Cerebellar nuclear complex (tissue), 1 donor: ENCODE data around the gene APOL1.

ENCODE experiments used
- DNase-seq, 2 experiments: peaks; one replicate each; lab custom pipeline; 2025; lab: John Stamatoyannopoulos, UW

The APOL1 gene

DNA sequence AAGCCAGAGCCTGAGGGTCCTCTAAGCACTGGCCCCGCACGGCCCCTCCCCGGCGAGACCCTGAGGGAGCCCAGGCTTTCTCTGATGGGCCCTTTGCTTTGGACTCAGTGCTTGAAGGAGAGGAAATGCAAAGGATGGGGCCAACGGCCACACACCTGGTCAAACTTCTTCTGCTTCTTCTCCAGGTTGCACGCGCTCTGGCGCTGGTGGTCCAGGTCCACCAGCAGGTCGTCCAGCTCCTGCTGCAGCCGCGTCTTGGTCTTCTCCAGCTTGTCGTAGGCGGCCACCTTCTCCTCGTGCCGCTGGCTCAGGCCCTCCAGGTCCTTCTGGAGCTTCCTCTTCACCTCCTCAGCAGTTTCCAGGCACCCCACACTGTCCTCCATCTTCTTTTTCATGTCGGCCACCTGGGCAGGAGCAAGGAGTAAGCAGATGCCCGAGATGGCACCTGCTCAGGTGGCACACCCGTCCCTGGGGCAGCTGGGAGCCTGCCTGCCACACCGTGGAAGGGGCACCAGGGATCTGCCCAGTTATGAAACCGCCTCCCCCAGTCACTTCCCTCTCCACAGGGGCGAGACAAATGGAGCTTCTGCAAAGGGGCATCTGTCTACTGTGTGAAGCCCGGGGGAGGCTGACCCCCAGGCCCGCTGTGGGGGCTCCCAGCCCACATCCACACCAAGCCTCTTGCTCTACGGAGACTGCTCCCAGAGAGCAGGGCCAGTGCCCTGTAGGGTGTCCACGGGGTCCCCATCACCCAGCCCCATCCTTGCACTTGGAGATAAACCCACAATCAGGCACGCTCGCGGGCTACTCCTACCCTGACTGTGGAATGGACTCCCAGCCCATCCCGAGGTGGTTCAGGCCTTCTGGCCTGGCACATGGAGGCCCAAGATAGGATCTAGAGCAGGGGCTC lies 39.2 kb downstream of the APOL1 start:
- no peak for DNase-seq

GRCh38 chr22:36292823-36293530 lies 40.0 kb downstream of the APOL1 start:
- no peak for DNase-seq

GRCh38 chr22:36293606-36294292 lies 40.8 kb downstream of the APOL1 start:
- no peak for DNase-seq

- DNase-seq = no peak
Measured at GRCh38 chr22:36294293-36294620, 41.3 kb downstream of the APOL1 start.

DNA sequence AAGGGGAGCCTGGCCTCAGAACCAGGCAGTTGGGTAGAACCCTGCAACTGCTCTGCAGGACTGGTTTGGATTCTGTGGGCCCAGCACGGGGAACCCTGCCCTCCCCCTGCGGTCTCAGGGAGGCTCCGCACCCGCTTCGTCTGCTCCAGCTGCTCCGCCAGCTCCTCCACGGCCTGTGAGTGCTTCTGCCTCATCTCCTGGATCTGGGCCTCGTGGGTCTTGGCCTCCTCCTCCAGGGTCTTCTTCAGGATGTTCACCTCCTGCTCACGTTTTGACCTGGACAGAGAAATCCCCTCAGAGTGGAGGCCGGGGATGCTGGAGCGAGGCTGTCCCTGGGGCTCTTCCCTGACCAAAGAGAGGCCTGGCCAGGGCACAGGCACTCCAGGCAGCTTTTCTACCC lies 41.9 kb downstream of the APOL1 start:
- DNase-seq = no peak

- no peak for DNase-seq
Measured at GRCh38 chr22:36295247-36295646, 42.3 kb downstream of the APOL1 start.

GRCh38 chr22:36296690-36297089 lies 43.8 kb downstream of the APOL1 start:
- no peak for DNase-seq

DNA sequence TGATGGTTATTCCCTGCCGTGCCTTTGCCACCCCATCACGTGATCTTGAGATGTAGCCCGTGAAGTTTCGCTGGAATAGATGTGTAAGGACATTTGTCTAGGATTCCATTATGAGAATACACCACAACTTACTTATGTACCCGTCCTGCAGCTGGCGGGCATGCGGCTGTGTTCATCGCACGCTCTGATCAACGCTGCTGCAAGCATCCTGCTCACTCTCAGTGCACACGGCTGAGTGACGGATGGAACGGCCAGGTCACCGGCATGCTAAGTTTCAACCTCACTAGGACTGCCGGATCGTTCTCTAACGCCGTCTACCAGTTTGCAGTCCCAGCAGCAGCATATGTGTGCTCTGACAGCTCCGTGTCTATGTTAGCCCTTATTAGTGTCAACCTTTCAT lies 44.6 kb downstream of the APOL1 start:
- no peak for DNase-seq

DNA sequence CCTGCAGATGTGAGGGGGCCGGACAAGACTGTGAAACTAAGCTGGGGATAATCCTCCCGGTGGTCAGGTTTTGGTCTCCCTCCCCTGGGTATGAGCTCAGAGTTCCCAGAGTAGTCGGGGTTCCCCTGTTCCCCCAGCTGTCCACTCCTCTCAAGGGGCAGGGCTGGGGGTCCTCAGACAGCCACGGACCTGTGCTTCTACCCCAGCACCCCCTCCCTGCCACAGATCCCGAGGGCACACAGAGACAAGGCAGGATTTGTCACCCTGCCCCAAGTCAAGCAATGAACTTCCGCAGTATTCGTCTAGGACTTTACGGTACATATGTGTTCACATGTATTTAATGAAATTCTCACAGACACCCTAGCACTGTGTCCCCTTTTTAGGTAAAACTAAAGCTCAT lies 45.2 kb downstream of the APOL1 start:
- DNase-seq = no peak

DNA sequence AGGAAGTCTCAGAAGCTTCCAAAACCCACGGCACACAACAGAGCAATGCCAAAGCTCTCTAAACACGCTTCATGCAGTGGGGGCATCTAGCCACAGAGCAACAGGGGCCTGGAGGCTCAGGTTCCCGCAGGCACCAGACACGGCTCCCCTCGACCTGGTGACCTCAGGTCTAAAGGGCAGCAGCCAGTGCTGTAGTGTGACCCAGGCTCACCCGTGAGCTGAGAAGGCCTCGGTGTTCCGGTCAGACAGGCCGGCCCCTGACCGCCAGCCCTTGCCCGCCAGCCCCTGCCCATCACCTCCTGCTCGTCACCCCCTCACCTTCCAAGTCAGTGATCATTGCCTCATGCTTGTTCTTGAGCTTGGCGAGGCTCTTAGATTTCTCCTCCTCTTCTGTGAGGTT lies 45.7 kb downstream of the APOL1 start:
- DNase-seq = no peak

- no peak for DNase-seq
Measured at GRCh38 chr22:36299295-36299694, 46.4 kb downstream of the APOL1 start.

DNA sequence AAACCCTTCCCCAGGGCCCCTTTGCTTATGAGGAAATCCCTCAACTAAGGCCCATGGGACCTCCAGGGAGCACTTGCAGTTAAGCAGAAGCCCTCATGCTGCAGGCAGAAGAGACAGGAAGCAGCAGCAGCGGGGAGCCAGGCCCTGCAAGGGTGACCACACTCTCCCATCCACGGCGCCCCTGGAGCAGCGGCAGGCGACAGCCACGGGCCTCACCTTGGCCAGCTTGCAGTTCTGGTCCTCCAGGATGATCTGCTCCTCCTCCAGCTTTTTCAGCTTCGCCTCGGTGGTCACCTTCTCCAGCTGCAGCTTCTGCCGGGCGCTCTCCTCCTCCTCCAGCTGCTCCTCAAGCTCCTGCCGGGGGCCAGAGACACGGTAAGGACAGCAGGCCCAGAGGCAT lies 47.0 kb downstream of the APOL1 start:
- no peak for DNase-seq

GRCh38 chr22:36300396-36301212 lies 47.7 kb downstream of the APOL1 start:
- no peak for DNase-seq

DNA sequence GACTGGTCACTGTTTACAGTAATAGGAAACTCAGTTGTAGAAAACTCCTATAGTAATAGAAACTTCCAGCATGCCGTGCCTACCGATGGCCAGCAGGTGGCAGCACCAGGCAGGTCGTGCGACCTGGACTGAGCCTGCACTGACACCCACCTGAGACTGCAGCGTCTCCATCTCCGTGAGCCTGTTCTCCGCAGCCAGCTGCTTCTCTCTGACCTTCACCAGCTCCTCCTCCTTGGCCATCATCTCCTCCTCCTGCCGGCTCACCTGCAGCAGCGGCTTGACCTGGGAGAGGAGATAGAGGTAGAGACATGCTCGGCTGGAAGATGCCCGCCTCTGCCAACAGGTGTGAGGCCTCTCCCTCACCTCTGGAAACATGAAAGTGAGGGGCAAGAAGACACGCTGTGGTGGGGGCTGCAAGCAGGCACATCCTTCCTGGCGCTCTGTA lies 48.5 kb downstream of the APOL1 start:
- peak in 1 of 2 experiments; percentile 32 for DNase-seq

DNA sequence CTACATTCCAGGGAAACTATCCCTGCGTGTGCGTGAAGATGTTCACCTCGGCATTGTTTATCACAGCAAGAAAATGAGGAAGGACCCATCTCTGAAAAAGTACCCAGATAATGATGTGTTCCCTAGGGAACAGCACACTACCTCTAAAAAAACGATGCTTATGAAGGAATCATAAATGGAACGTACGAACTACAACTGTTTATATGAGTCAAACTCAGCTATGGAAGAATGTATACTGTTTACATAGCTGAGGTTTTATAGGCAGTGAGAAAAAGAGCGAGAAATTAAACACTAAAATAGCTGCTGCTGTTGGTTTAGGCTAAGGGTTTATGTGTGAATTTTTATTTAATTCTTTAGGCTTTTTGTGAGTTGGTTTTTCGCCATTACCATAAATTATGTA lies 48.9 kb downstream of the APOL1 start:
- no peak for DNase-seq

DNA sequence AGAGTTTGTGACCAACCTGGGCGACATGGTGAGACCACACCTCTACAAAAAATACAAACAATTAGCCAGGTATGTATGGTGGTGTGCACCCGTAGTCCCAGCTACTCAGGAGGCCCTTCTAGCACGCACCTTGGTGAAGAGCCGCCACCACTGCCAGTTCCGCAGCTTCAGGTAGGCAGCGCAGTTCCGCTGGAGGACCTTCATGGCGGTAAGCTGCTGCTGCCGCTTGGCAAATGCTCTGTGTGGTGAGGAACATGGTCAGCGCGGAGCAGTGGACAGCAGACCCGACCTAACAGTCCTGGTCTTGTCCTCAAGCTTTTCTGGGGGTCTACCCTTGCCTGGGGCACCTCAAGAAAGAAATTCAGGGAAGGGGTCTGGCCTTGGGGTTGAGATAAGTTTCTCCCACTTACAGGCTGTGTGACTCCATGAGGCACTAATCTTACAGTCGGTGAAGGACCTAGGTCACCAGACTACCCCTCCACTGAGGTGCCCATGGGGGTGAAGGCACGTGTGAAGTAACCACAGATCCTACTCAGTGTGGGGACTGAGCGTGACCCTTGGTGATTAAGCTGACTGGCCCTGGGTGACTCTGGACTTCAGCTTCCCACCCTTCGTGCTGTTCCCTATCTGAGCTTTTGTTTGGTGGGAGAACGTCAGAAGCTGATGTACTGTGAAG lies 49.6 kb downstream of the APOL1 start:
- no peak for DNase-seq

DNA sequence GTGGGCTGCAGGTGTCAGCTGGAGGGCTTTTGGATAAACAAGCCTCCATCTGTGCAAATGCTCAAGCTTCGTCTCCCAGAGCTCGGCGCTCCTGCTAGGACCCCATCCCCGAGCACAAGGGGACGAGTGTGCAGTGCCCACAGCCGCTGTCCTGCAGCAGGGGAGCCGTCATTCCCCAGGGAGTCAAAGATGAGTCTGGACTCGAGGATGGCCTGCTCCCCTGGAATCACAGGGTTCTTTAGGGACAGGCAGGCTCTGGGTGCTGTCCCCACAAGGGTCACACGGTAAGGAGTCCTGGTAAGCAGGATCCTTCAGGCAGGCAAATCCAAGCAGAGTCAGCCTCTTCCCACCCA lies 50.2 kb downstream of the APOL1 start:
- no peak for DNase-seq

- no peak for DNase-seq
Measured at GRCh38 chr22:36303874-36304273, 50.9 kb downstream of the APOL1 start.

DNA sequence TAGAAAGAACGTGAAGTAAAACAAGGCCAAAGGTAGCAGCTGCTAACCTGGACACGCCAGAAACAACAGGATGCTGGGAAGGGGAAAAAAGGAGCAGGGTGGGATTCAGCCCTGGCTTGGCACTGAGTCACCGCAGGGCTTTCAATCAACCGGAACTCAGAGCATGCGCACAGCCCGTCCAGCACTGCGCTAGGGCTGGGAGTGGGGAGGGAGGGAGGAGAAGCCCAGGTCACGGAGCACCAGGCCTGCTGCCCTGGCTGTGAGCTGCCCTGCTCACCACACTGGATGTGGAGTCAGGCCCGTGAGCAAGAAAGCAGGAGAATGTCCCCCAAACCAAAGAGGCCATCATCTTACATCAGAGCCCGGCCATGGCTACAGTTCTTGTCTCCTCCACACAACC lies 51.5 kb downstream of the APOL1 start:
- DNase-seq = no peak

GRCh38 chr22:36305813-36306212 lies 52.9 kb downstream of the APOL1 start:
- DNase-seq = no peak

DNA sequence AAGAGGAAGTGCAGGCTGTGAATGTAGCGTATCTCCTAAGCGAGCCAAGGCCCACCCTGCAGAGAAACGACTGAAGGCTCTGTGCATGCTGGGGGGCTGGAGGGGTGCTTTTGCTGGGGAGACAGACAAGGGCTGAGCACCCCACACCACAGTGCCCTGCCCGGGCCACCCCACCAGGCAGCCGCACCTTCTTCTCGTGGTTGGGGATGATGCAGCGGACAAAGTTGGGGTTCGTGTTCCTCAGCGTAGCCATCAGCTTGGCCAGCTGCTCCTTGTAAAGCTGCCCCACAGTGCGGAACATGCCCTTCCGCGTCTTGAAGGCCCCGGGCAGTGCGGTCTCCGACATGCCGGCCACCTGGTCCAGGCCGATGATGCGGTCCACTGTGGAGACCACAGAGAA lies 53.3 kb downstream of the APOL1 start:
- DNase-seq = no peak

DNA sequence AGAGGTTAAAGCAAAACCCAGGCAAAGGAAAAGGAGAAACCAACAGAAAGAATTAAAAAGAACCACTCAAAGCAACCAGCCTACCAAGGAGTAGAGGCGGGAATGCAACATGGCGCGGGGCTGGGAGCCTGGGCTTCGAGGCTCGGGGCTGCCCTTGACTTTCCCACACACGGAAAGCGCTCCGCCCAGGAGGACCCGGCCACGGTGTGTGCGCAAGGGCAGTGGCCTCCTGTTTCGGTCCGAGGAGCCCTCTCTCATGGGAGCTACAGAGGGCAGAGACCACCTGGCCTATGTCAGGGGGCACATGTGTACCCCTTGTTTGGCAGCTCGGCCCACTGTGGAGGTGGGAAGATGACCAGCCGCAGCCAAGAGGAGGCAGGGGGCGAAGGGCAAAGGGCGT lies 55.9 kb downstream of the APOL1 start:
- no peak for DNase-seq
